GM12873 (cell line): ENCODE data around the gene PON3.

Source experiments
- TF ChIP-seq, protein P1 (sequence below): IDR thresholded peaks from 2 replicates; pipeline ENCODE4 v1.5.1; 2012; ENCODE audit warnings: low read depth, mild to moderate bottlenecking, moderate library complexity, low read length, control low read depth; ENCODE audit not compliant: insufficient read depth; ENCODE audit errors: missing control alignments

PON3 gene

DNA sequence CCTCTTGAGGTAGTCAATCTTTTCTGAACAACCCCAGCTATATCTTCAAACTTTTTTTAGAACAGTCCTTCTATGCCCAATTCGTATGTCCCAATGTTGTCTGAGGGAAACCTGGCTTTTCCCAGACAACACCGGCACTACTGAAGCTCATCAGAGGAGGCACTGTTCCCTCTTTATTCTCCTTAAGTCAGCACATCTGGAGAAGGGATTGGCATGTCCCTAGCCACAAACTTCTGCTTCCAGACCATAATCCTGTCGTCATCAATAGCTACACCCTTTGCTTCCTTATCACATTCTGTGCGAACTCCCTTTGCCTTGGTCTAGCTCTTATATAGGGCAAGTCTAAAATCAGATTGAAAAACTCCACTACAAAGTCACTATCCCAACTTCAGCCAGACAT, 22.9 kb downstream of the PON3 start:
- TF ChIP-seq, protein P1, sequence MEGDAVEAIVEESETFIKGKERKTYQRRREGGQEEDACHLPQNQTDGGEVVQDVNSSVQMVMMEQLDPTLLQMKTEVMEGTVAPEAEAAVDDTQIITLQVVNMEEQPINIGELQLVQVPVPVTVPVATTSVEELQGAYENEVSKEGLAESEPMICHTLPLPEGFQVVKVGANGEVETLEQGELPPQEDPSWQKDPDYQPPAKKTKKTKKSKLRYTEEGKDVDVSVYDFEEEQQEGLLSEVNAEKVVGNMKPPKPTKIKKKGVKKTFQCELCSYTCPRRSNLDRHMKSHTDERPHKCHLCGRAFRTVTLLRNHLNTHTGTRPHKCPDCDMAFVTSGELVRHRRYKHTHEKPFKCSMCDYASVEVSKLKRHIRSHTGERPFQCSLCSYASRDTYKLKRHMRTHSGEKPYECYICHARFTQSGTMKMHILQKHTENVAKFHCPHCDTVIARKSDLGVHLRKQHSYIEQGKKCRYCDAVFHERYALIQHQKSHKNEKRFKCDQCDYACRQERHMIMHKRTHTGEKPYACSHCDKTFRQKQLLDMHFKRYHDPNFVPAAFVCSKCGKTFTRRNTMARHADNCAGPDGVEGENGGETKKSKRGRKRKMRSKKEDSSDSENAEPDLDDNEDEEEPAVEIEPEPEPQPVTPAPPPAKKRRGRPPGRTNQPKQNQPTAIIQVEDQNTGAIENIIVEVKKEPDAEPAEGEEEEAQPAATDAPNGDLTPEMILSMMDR, result no peak

DNA sequence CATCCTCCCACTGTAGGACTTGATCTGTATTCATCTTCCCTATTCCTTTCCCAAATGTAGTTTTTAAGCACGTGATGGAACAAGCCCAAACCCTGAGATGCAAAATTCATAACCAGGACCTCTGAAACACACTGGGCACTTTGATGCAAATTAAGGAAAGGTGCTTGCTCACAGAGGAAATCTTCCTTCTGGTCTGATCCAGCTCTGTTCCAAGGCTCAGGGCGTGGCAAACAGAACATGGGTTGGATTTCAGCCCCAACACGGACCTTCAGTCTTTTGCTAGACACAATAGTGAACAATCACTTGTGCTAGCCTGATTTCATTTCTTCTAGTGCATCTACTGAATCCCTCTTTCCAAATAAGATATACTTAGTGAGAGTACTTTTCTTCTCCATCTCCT, 27.9 kb downstream of the PON3 start:
- TF ChIP-seq, protein P1, result no peak

DNA sequence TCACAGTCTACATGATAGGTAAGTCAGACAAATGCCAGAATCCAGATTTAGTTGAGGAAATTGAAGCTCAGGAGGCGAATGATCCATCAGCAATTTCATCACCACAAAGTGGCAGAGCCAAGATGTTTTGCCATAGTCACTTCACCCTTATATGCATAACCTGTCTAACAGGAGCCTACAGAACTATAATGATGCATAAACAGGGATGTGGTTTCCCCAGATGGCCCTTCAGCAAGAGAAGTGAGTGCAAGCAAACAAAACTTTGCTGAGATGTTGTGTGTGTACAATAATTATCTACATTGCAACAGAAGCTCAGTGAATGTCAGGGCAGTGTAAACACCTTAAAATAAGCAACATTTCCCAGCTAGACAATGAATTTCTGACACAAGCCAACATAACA, 28.6 kb downstream of the PON3 start:
- TF ChIP-seq, protein P1, result no peak

DNA sequence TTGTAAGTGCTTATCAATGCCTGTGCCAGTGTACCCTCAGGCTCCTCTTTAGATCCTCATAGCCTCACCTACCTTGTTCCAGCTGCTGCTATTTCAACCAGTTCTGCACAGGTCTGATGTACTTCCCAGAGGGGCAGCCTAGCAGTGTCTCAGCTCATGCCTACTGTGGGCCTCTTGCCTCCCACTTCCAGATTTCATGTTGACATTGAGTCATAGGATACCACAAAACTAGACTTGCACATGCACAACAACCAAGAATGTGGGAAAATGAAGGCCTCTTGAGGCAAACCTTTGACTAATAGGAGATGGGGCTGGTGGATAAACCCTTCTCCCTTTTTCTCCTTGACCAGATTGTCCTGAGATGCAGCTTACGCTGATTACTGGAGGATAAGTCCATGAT, 31.0 kb downstream of the PON3 start:
- TF ChIP-seq, protein P1, result no peak

DNA sequence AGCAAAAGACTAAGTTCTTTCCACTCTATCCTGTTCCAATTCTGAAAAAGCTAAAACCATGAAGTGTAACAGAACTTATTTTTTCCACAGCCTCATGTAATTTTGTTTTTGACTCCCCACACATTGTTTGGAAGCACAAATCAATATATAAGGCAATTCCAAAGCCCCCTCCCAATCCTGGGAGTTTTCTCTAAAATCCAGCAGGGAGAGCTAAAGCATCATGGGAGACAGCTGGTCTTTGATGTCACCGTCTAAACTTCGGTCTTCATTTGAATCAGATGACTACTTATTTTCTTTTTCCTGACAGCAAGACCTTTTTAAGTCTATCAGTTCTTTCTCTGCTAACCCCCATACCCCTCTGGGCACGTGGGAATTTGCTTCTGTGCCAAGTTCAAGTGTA, 38.6 kb downstream of the PON3 start:
- TF ChIP-seq, protein P1, result no peak

DNA sequence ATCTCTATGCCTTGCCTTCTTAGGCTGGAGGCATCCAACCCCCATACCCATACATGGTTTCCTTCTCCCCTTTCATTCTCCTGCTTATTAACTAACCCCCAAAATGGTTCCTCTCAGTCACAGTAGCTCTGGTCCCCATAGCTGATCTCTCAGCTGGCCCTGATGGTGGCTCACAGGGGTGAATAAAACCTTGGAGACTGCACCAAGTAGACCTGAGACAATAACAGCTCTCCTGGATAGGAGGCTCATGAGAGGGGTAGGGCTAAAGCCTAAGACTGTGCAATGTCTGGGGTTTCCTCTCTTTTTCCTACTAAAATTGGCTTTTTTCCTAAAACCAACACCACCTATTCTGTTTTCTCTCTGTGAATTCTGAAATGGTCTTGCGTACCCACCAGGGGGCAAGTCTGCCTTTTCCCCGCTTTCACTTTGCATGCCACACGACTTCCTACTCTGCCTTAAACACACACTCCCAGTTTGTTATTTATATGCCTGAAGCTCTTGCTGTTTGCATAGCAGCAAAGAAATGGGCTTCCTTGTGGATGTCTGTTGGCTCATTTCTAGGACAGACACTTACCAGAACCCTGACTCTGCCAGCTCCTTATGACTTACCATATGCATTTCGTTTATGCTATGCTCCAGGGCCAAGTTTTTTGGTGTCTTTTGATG, 53.4 kb downstream of the PON3 start:
- TF ChIP-seq, protein P1, result no peak

DNA sequence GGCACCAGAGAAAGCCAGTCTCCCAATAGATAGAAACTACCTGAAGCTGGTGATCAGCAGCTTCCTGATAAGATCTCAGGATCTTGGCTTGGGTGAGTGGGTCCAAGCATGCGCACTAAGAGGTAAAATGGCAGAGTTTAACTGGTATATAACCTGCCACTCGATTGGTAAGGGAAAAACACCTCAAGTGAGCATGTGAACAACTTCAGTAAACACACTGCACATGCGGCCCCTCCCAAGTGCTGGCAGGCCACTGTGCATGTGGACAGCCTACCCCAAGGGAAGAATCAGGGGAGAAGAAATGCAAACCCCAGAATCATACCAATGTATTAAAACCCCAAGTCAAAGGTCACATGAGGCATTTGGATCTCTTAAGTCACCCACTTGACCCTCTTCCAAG, 54.1 kb downstream of the PON3 start:
- TF ChIP-seq, protein P1, result no peak
